ENCODE measurements around the gene PLAC8L1.

The PLAC8L1 gene

DNA sequence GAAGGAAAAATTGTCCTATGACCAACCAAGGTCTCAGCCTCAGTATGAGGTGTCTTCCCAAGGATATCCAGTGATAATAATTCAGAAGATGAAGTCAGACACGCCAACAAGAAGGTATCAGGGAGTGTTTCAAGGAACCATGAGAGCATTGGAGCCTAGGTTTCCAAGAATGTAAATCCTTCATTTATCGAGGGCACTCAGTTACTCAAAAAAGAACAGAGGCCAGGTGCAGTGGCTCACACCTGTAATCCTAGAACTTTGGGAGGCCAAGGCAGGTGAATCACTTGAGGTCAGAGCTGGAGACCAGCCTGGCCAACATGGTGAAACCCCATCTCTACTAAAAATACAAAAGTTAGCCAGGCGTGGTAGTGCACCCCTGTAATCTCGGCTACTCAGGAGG lies 70.8 kb downstream of the PLAC8L1 start:
- H3K4me3 ChIP-seq (ENCODE audit: low read depth, low read length), result no peak overlapping the region
- no peak for TF ChIP-seq CTCF (IDR thresholded peaks at IDR 0.05; ENCODE audit: low read depth, low read length)

Measured in WI38 (cell line).